K562 (cell line): ENCODE measurements around the gene RERE. TPM values are rescaled to one million over a fixed set of nuclear protein-coding genes. Genes with fewer than 3 reads are reported as not detected.

Source experiments
- ARID2 ChIP-seq: fragments of 450-650 bp; IDR thresholded peaks from 2 replicates; pipeline ENCODE4 v1.6.1; 2017; ENCODE audit warnings: antibody characterized with exemption, mild to moderate bottlenecking
- BDP1 ChIP-seq: IDR thresholded peaks from 3 replicates; pipeline ENCODE4 v1.6.1; 2011; ENCODE audit not compliant: insufficient read length, insufficient read depth
- BHLHE40 ChIP-seq: IDR thresholded peaks from 2 replicates; pipeline ENCODE4 v1.6.1; 2011; ENCODE audit warnings: low read length, improper control_type of control experiment
- BRD9 ChIP-seq: fragments of 450-650 bp; IDR thresholded peaks from 2 replicates; pipeline ENCODE4 v1.6.1; 2018; ENCODE audit warnings: low read depth; ENCODE audit not compliant: partially characterized antibody
- FOXK1 ChIP-seq: sonication (generic); formaldehyde crosslinking; IDR thresholded peaks from 2 replicates; pipeline ENCODE4 v1.8.0; 2022; ENCODE audit warnings: missing genetic modification reagents, mild to moderate bottlenecking, borderline replicate concordance
- IRF2 ChIP-seq: sonication (generic); formaldehyde crosslinking; IDR thresholded peaks from 2 replicates; pipeline ENCODE4 v1.8.1; 2022; ENCODE audit warnings: mild to moderate bottlenecking, missing genetic modification reagents
- KLF16 ChIP-seq: IDR thresholded peaks from 2 replicates; pipeline ENCODE4 v1.6.1; 2016; ENCODE audit warnings: antibody characterized with exemption
- KLF6 ChIP-seq: fragments of 250-450 bp; sonication (Bioruptor Pico); IDR thresholded peaks from 2 replicates; pipeline ENCODE4 v1.4.0; 2020; ENCODE audit warnings: mild to moderate bottlenecking, moderate library complexity, borderline replicate concordance
- MCM5 ChIP-seq: fragments of 450-650 bp; IDR thresholded peaks from 2 replicates; pipeline ENCODE4 v1.6.1; 2016; ENCODE audit warnings: low read depth
- NUFIP1 ChIP-seq: fragments of 450-650 bp; IDR thresholded peaks from 2 replicates; pipeline ENCODE4 v1.6.1; 2018; ENCODE audit not compliant: partially characterized antibody
- PYGO2 ChIP-seq: fragments of 450-650 bp; IDR thresholded peaks from 2 replicates; pipeline ENCODE4 v1.6.1; 2016; ENCODE audit warnings: mild to moderate bottlenecking, missing genetic modification characterization, moderate library complexity, missing compliant biosample characterization
- RBM22 ChIP-seq: fragments of 200-400 bp; formaldehyde crosslinking; IDR thresholded peaks from 2 replicates; pipeline ENCODE4 v1.6.1; 2018; ENCODE audit warnings: low read length, low read depth; ENCODE audit not compliant: poor library complexity, severe bottlenecking
- SIX5 ChIP-seq, 2 experiments: IDR thresholded peaks; 2 replicates each; pipeline ENCODE4 v1.6.1; 2011; ENCODE audit warnings: low read length in 2 of 2, borderline replicate concordance in 1 of 2, low read depth in 1 of 2, mild to moderate bottlenecking in 1 of 2, moderate library complexity in 1 of 2; ENCODE audit not compliant: insufficient read depth in 1 of 2
- TEAD4 ChIP-seq, 2 experiments: sonication (generic) in 1 of 2; formaldehyde crosslinking in 1 of 2; IDR thresholded peaks; 2 replicates each; pipeline versions ENCODE4 v1.6.1 to v1.8.0; 2012 to 2022; ENCODE audit warnings: borderline replicate concordance in 1 of 2, inconsistent platforms in 1 of 2, low read length in 1 of 2, mild to moderate bottlenecking in 1 of 2, missing genetic modification reagents in 1 of 2
- ZBTB33 ChIP-seq: sonication (generic); formaldehyde crosslinking; IDR thresholded peaks from 2 replicates; pipeline ENCODE4 v1.8.1; 2023; ENCODE audit warnings: mild to moderate bottlenecking, missing genetic modification reagents
- ZNF174 ChIP-seq: fragments of 250-450 bp; sonication (Bioruptor Pico); IDR thresholded peaks from 2 replicates; pipeline ENCODE4 v1.4.0; 2020; ENCODE audit warnings: mild to moderate bottlenecking
- ZNF384 ChIP-seq: IDR thresholded peaks from 2 replicates; pipeline ENCODE4 v1.6.1; 2012; ENCODE audit warnings: low read depth, low read length, improper control_type of control experiment
- ZNF584 ChIP-seq: fragments of 200-800 bp; sonication (Bioruptor generic); IDR thresholded peaks from 2 replicates; pipeline ENCODE4 v1.6.1; 2016; ENCODE audit warnings: low read depth, mild to moderate bottlenecking, missing genetic modification characterization, missing compliant biosample characterization
- ZNF707 ChIP-seq: fragments of 250-450 bp; sonication (Bioruptor Pico); conservative IDR thresholded peaks from 2 replicates; pipeline ENCODE4 v1.8.0; 2022; ENCODE audit warnings: inconsistent platforms, mild to moderate bottlenecking, moderate library complexity
- polyA plus RNA-seq, 8 experiments: library from polyadenylated mRNA; depleted of rRNA in 4 of 8; stranded (reverse) in 5 of 8; unstranded in 3 of 8; fragments of >200 nt; fragmentation: Nextera tagmentation in 2 of 8; fragmentation: Illumina TruSeq in 1 of 8; extraction: Ambion mirVana in 2 of 8; extraction: Trizol in 1 of 8; gene quantifications; 2 replicates each; pipeline versions ENCODE4 v1.2.1 to v1.2.3, GENCODE V29; 2011 to 2014; ENCODE audit warnings: inconsistent platforms in 1 of 8, missing spikeins in 1 of 8
- total RNA-seq, 7 experiments: library from RNA; depleted of rRNA in 6 of 7; stranded (reverse); fragments of >200 nt in 6 of 7; fragmentation: Illumina TruSeq in 2 of 7; extraction: Trizol in 2 of 7; gene quantifications; 2 replicates each; pipeline versions ENCODE4 v1.2.1 to v1.2.3, GENCODE V29; 2011 to 2021; ENCODE audit warnings: low replicate concordance in 1 of 7
- TF ChIP-seq, protein P1 (sequence below): fragments of 450-650 bp; formaldehyde crosslinking; IDR thresholded peaks from 2 replicates; pipeline ENCODE4 v1.4.0; 2020; ENCODE audit warnings: mild to moderate bottlenecking, mixed read lengths
- TF ChIP-seq, protein P2 (sequence below): fragments of 250-450 bp; sonication (Bioruptor Pico); IDR thresholded peaks from 2 replicates; pipeline ENCODE4 v1.4.0; 2020; ENCODE audit warnings: mild to moderate bottlenecking

RERE gene
- total and polyA plus RNA-seq, 9 of the 15 experiments (the other 6 are each of a cell fraction or from before 2014, with no cell fraction given), result 3.0 to 51.5 (median 13.4) TPM

DNA sequence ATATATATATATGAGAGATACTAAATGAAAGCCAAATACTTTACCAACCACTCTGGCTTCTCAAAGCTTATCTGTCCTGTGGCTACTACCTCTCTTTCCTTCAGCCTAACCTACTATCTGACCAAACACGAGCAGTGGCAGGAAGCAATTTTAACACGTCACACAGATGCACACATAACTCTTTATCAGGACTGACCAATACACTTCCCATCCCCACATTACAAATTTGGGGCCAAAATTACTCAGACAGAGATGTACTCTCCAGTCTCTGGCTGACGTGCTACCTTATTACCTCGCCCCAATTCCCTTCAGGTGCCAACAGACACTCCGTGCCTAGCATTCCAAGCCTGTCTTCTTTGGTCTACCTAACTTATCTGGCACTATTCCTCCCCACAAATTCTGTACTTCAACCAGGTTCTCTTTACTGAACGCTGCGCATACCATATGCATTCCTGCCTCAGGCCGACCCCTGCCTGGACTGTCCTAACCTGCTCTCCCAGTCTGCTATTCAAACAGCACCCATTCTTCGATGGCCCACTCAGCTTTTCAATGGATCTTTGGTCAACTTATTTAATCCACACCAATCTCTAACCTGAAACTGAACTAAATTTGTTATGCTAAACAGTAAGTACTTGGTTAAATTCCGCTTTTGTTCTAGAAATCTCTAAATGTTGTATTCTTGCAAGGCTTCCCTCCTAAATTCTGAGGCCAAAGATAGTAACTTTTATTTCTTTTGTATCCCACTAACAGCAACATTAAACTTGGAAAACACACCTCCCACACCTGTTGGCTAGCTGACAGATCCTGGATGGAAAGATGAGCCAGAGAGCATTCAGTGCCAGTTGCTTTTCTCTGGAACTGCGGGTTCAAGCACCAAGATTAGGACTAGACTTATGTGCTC is 27.9 kb downstream of the RERE start (continued):
- no peak for TF ChIP-seq FOXK1 (CRISPR knock-in tag)
- TF ChIP-seq ZNF174 (CRISPR knock-in tag), result no peak
- TF ChIP-seq MCM5, result no peak
- TF ChIP-seq PYGO2 (tag), result no peak
- no peak for TF ChIP-seq IRF2
- TF ChIP-seq ZNF384, result peak; percentile 43
- TF ChIP-seq BHLHE40, result peak; percentile 66; the same call in 1 of the 2 replicates
- no peak for TF ChIP-seq RBM22
- peak; percentile 96 for TF ChIP-seq TEAD4 (IDR thresholded peaks at IDR 0.05; ENCODE audit: low read length)
- no peak for TF ChIP-seq TEAD4 (CRISPR knock-in tag; IDR thresholded peaks at IDR 0.05; ENCODE audit: borderline replicate concordance)
- TF ChIP-seq BRD9, result peak; percentile 95
- no peak for TF ChIP-seq SIX5 (IDR thresholded peaks at IDR 0.05; ENCODE audit: borderline replicate concordance in 1 of 2, insufficient read depth in 1 of 2, low read depth in 1 of 2, low read length in 2 of 2)
- TF ChIP-seq ZNF584 (CRISPR knock-in tag), result peak; percentile 85; the same call in 1 of the 2 replicates
- no peak for TF ChIP-seq BDP1
- TF ChIP-seq, protein P1, sequence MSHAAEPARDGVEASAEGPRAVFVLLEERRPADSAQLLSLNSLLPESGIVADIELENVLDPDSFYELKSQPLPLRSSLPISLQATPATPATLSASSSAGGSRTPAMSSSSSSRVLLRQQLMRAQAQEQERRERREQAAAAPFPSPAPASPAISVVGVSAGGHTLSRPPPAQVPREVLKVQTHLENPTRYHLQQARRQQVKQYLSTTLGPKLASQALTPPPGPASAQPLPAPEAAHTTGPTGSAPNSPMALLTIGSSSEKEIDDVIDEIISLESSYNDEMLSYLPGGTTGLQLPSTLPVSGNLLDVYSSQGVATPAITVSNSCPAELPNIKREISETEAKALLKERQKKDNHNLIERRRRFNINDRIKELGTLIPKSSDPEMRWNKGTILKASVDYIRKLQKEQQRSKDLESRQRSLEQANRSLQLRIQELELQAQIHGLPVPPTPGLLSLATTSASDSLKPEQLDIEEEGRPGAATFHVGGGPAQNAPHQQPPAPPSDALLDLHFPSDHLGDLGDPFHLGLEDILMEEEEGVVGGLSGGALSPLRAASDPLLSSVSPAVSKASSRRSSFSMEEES, result no peak
- TF ChIP-seq KLF16, result peak; percentile 82
- no peak for TF ChIP-seq ZNF707 (CRISPR knock-in tag)
- TF ChIP-seq, protein P2, sequence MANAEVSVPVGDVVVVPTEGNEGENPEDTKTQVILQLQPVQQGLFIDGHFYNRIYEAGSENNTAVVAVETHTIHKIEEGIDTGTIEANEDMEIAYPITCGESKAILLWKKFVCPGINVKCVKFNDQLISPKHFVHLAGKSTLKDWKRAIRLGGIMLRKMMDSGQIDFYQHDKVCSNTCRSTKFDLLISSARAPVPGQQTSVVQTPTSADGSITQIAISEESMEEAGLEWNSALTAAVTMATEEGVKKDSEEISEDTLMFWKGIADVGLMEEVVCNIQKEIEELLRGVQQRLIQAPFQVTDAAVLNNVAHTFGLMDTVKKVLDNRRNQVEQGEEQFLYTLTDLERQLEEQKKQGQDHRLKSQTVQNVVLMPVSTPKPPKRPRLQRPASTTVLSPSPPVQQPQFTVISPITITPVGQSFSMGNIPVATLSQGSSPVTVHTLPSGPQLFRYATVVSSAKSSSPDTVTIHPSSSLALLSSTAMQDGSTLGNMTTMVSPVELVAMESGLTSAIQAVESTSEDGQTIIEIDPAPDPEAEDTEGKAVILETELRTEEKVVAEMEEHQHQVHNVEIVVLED, result no peak
- 0 out of 2 replicates have a peak, but pooled peaks have one; percentile 19 for TF ChIP-seq ARID2
- no peak for TF ChIP-seq NUFIP1
- 0 out of 2 replicates have a peak, but pooled peaks have one; percentile 22 for TF ChIP-seq ZBTB33 (CRISPR knock-in tag)
- no peak for TF ChIP-seq KLF6
